ENCODE results near the gene MID1IP1.

Gene MID1IP1

GRCh38 chrX:38804682-38805431, 3.6 kb downstream of the MID1IP1 start:
- H3K4me3 ChIP-seq (ENCODE audit: low read depth, low read length) = peak overlapping the region; percentile 72
- no peak for TF ChIP-seq CTCF (conservative IDR thresholded peaks at IDR 0.05; ENCODE audit: low read depth, low read length)
- peak; percentile 24 for DNase-seq (ENCODE audit: low read depth)

DNA sequence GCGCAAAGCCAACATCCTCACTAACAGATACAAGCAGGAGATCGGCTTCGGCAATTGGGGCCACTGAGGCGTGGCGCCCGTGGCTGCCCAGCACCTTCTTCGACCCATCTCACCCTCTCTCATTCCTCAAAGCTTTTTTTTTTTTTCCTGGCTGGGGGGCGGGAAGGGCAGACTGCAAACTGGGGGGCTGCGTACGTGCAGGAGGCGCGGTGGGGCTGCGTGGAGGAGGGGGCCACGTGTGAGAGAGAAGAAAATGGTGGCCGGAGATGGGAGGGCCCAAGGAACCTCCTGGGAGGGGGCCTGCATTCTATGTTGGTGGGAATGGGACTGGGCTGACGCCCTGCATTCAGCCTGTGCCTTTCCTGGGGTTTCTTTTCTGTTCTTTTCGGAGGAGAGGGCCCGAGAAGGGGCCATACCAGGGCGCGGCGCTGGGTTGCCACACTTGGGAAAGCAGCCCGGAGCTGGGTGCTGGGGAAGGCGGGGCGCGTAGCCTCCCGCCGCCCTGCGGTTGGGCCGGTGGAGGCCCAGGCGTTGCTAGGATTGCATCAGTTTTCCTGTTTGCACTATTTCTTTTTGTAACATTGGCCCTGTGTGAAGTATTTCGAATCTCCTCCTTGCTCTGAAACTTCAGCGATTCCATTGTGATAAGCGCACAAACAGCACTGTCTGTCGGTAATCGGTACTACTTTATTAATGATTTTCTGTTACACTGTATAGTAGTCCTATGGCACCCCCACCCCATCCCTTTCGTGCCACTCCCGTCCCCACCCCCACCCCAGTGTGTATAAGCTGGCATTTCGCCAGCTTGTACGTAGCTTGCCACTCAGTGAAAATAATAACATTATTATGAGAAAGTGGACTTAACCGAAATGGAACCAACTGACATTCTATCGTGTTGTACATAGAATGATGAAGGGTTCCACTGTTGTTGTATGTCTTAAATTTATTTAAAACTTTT, 4.5 kb downstream of the MID1IP1 start:
- H3K4me3 ChIP-seq (ENCODE audit: low read depth, low read length) = peak overlapping the region; percentile 72
- DNase-seq (ENCODE audit: low read depth) = peak; percentile 84

GRCh38 chrX:38806875-38807621, 5.8 kb downstream of the MID1IP1 start:
- TF ChIP-seq CTCF (conservative IDR thresholded peaks at IDR 0.05; ENCODE audit: low read depth, low read length) = no peak
- no peak for DNase-seq (ENCODE audit: low read depth)
- no peak overlapping the region for H3K4me3 ChIP-seq (ENCODE audit: low read depth, low read length)

More for the DNA sequence above, 4.5 kb downstream of the MID1IP1 start:
- no peak for TF ChIP-seq CTCF (conservative IDR thresholded peaks at IDR 0.05; ENCODE audit: low read depth, low read length)

GRCh38 chrX:38807873-38808272, 6.6 kb downstream of the MID1IP1 start:
- no peak for TF ChIP-seq CTCF (conservative IDR thresholded peaks at IDR 0.05; ENCODE audit: low read depth, low read length)
- H3K4me3 ChIP-seq (ENCODE audit: low read depth, low read length) = no peak overlapping the region
- DNase-seq (ENCODE audit: low read depth) = peak; percentile 39

DNA sequence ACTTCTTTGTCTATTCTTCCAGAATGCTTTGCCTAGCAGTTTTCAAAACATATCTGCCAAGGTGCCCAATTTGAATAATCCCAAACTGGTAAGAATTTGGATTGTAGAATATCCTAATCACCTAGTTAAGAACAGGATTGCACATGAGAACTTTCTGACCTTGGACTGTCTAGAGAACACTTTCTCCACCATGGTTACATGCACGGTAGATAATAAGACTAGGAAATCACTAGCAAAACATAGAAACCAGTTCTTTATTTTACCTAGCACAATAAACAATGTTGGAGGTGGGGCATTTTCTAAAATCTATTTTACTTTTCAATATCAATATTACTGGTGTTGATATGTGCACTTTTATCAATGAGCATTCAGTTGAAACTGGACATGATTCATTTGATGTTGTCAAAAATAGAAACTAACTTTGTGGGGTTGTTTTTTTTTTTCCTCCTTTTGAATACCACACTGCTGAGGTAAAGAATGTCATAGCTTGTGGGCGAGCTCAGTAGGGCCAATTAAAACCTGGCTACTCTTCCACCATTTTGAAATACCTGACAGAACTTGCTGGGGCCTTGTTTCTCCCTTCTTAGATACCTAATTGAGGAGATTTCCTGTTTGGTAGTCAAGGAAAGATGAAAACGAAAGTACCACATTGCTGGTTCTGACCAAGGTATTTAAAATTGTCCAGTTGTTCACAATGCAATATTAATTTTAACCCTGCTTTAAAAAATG, 10.4 kb downstream of the MID1IP1 start:
- no peak for TF ChIP-seq CTCF (conservative IDR thresholded peaks at IDR 0.05; ENCODE audit: low read depth, low read length)
- no peak overlapping the region for H3K4me3 ChIP-seq (ENCODE audit: low read depth, low read length)
- peak; percentile 52 for DNase-seq (ENCODE audit: low read depth)

- no peak overlapping the region for H3K4me3 ChIP-seq (ENCODE audit: low read depth, low read length)
- no peak for TF ChIP-seq CTCF (conservative IDR thresholded peaks at IDR 0.05; ENCODE audit: low read depth, low read length)
- DNase-seq (ENCODE audit: low read depth) = peak; percentile 22
Measured at GRCh38 chrX:38816155-38816554, 14.9 kb downstream of the MID1IP1 start.

All from choroid plexus epithelial cell (primary cell).